ENCODE data around the gene RNGTT. TPM values are rescaled to one million over a fixed set of nuclear protein-coding genes. Genes with fewer than 3 reads are reported as not detected.
A peak's percentile ranks its signal among the peaks of the same experiment; 100 is the strongest.
"Not testable (repeated sequence)": the region's sequence is repeated elsewhere in the genome, so short reads cannot be mapped to it uniquely, and the experiment has no call there.

Gene RNGTT
- total RNA-seq, 1 donor from 2014 or later: 18.2 TPM

DNA sequence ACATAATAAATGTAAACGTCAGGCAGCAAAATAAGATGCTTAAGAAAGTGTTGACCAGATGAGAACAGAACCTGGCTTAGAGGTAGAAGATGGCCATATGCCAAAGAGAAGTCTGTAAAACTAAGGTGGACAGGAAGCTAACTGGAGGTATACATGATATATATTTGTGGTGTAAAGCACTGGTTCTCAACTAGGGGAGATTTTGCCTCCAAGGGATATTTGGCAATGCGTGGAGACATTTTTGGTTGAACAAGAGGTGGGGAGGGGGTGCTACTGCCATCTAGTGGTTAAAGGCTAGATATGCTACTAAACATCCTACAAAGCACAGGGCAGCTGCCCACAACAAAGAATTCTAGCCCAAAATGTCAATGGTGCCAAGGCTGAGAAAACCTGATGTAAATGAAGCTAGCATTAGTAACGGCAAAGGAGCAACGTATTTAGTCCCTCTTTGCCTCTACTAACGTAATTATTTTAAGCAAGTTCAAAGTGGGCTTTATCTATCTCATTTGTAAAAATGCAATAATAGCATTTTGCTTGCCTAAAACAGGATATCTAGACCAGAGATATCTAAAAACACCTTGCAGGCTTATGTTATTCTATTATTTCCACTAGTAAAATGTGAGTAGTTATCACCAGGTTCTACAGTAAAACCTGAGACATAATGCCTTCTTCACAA lies 182.6 kb downstream of the RNGTT start:
- intact Hi-C loops (cut with DNase I): no loop called here
- DNase-seq (ENCODE audit: extremely low spot score in 2 of 2): no peak

GRCh38 chr6:88775866-88776571 lies 187.4 kb downstream of the RNGTT start:
- Histone ChIP-seq H3K4me1 (no peaks in the 10 kb centered on the region), H3K9me3 (no peaks in the 10 kb centered on the region), H3K4me3 (no peak overlapping the region), H3K27me3 (no peaks in the 10 kb centered on the region), H3K27ac (no peak overlapping the region), H3K36me3 (no peaks in the 10 kb centered on the region)
- no peak for DNase-seq (ENCODE audit: extremely low spot score in 2 of 2)
- TF ChIP-seq CTCF (IDR thresholded peaks at IDR 0.05): no peak
- no peak for TF ChIP-seq POLR2A (IDR thresholded peaks at IDR 0.05)
- TF ChIP-seq POLR2AphosphoS5 (IDR thresholded peaks at IDR 0.05; ENCODE audit: insufficient read depth in 1 of 2, low read depth in 1 of 2): no peak
- intact Hi-C loops (cut with DNase I): no loop called here

More for the DNA sequence above, 182.6 kb downstream of the RNGTT start:
- H3K27ac ChIP-seq: no peak overlapping the region
- H3K4me3 ChIP-seq: no peak overlapping the region
- no peaks in the 10 kb centered on the region for H3K27me3 ChIP-seq
- H3K4me1 ChIP-seq: no peaks in the 10 kb centered on the region
- peak; percentile 35 to 78 (median 54) for TF ChIP-seq CTCF (IDR thresholded peaks at IDR 0.05)
- TF ChIP-seq POLR2AphosphoS5 (IDR thresholded peaks at IDR 0.05; ENCODE audit: insufficient read depth in 1 of 2, low read depth in 1 of 2): no peak
- H3K9me3 ChIP-seq: no peaks in the 10 kb centered on the region
- H3K36me3 ChIP-seq: no peaks in the 10 kb centered on the region

DNA sequence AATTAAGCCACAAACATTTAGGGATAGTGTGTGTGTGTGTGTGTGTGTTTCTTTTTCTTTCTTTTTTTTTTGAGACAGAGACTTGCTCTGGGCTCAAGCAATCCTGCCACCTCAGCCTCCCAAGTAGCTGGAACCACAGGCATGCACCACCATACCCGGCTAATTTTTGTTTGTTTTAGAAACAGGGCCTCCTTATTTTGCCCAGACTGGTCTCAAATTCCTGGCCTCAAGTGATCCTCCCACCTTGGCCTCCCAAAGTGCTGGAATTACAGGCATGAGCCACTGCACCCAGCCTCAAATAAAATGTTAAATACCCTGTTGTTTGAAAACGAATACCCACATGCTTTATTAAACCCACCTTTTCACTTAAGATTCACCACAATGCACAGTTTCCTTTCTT lies 195.3 kb downstream of the RNGTT start:
- DNase-seq (ENCODE audit: extremely low spot score in 2 of 2); H3K9me3 ChIP-seq; H3K27ac ChIP-seq; H3K36me3 ChIP-seq; H3K4me1 ChIP-seq; H3K27me3 ChIP-seq; H3K4me3 ChIP-seq; intact Hi-C loops (cut with DNase I): not testable (repeated sequence)

DNA sequence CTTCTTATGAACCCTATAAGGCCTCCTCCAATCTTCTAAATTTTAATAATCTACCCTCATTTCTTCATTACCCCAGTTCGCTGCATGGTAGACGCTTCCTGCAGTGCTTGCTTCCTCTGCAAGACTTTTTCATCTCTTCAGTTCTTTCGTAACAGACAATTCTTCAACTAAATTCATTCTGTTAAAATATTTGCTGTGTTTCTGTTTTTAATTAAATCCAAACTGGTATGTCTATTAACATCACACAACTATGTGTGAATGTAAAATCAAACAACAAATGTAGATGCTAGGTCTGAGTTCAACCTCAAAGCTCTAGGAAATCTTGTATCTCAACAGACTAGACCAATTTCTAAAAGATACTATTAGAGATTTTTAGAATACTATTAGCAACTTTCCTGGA lies 199.3 kb downstream of the RNGTT start:
- intact Hi-C loops (cut with DNase I): no loop called here
- H3K27ac ChIP-seq: no peak overlapping the region
- TF ChIP-seq POLR2AphosphoS5 (IDR thresholded peaks at IDR 0.05; ENCODE audit: insufficient read depth in 1 of 2, low read depth in 1 of 2): no peak
- no peak for TF ChIP-seq POLR2A (IDR thresholded peaks at IDR 0.05)
- no peak for TF ChIP-seq CTCF (IDR thresholded peaks at IDR 0.05)

GRCh38 chr6:88763160-88763559 lies 200.3 kb downstream of the RNGTT start:
- H3K4me3 ChIP-seq: no peak overlapping the region
- TF ChIP-seq POLR2A (IDR thresholded peaks at IDR 0.05) (no peak), POLR2AphosphoS5 (IDR thresholded peaks at IDR 0.05; ENCODE audit: insufficient read depth in 1 of 2, low read depth in 1 of 2) (no peak), CTCF (IDR thresholded peaks at IDR 0.05) (no peak)
- no peak overlapping the region for H3K27ac ChIP-seq
- H3K36me3 ChIP-seq: no peaks in the 10 kb centered on the region
- no peak for DNase-seq (ENCODE audit: extremely low spot score in 2 of 2)
- no peaks in the 10 kb centered on the region for H3K9me3 ChIP-seq
- no peaks in the 10 kb centered on the region for H3K4me1 ChIP-seq
- intact Hi-C loops (cut with DNase I): no loop called here
- no peaks in the 10 kb centered on the region for H3K27me3 ChIP-seq

More for the DNA sequence above, 199.3 kb downstream of the RNGTT start:
- Histone ChIP-seq H3K9me3 (no peaks in the 10 kb centered on the region), H3K4me3 (no peak overlapping the region), H3K4me1 (no peaks in the 10 kb centered on the region), H3K27me3 (no peaks in the 10 kb centered on the region), H3K36me3 (no peaks in the 10 kb centered on the region)
- no peak for DNase-seq (ENCODE audit: extremely low spot score in 2 of 2)

Data from vagina (tissue), 2 donors.